Suprapubic skin (tissue), 4 donors: ENCODE results near the gene NBPF4. TPM values are rescaled to one million over a fixed set of nuclear protein-coding genes. Genes with fewer than 3 reads are reported as not detected.

Source experiments
- total RNA-seq, 4 donors: library from RNA; depleted of rRNA; stranded (reverse); fragments of >200 nt; gene quantifications; one replicate each; pipeline ENCODE4 v1.1.0, GENCODE V29; 2016

Gene NBPF4
- total RNA-seq, 4 donors from 2014 or later = not detected

Other genes with a start within 250 kb of the NBPF4 start
- gene SLC25A24, start 43.7 kb downstream of the NBPF4 start, total RNA-seq = 10 to 100 TPM; 13.6 to 17.7 (median 16.2) TPM
- gene NBPF6, start 206.3 kb upstream of the NBPF4 start, total RNA-seq = not detected